Endometrial microvascular endothelial cells (primary cell): ENCODE measurements around the gene FERMT1. TPM values are rescaled to one million over a fixed set of nuclear protein-coding genes. Genes with fewer than 3 reads are reported as not detected.

Source experiments
- total RNA-seq: library from RNA; depleted of rRNA; stranded (reverse); fragments of >200 nt; gene quantifications from one replicate; pipeline ENCODE4 v1.2.3, GENCODE V29; 2015; ENCODE audit errors: inconsistent ontology term

The FERMT1 gene
- total RNA-seq, 1 donor from 2014 or later: 4.4 TPM

Other genes with a start within 250 kb of the FERMT1 start
- not detected for gene CHGB, start 211.5 kb downstream of the FERMT1 start, total RNA-seq
- 10.2 TPM for gene TRMT6, start 172.5 kb downstream of the FERMT1 start, total RNA-seq
- gene MCM8, start 172.4 kb downstream of the FERMT1 start, total RNA-seq: 14.5 TPM
- gene CRLS1, start 116.9 kb downstream of the FERMT1 start, total RNA-seq: 50.1 TPM
- gene LRRN4, start 69.0 kb downstream of the FERMT1 start, total RNA-seq: not detected